Panc1 (cell line): ENCODE measurements around the gene TUBB1. TPM values are rescaled to one million over a fixed set of nuclear protein-coding genes. Genes with fewer than 3 reads are reported as not detected.

Experiments
- ATAC-seq: fragments of 200-7000 bp; cut with Tn5 transposase; 2 replicates; pipeline ENCODE4 v1.9.1; 2020; ENCODE audit warnings: mild to moderate bottlenecking, moderate library complexity
- BruUV-seq: library from RNA; stranded (reverse); fragments of 400-500 nt; replicated peaks from 2 replicates; lab custom pipeline; 2021; lab: Mats Ljungman, UMichigan
- CTCF ChIA-PET: fragments of 300-600 bp; sonication (Branson Sonifier 250); formaldehyde crosslinking; loops from one replicate; lab custom pipeline; 2022; ENCODE audit warnings: antibody characterized with exemption; lab: Charles Lee
- POLR2A ChIA-PET: fragments of 300-600 bp; sonication (Branson Sonifier 250); formaldehyde crosslinking; loops from one replicate; lab custom pipeline; 2022; ENCODE audit warnings: antibody characterized with exemption; lab: Charles Lee
- DNase-seq: peaks from one replicate; pipeline ENCODE4 v3.0.0-alpha.2; 2010; ENCODE audit warnings: low read depth, low spot score
- H3K27ac ChIP-seq: 2 replicates; pipeline ENCODE4 v1.5.1; 2011; ENCODE audit warnings: mild to moderate bottlenecking, low read length, inconsistent platforms
- H3K27me3 ChIP-seq: fragments of 200-500 bp; sonication (Bioruptor generic); 2 replicates; pipeline ENCODE4 v1.6.0; 2014; ENCODE audit warnings: low read length, inconsistent platforms; ENCODE audit not compliant: control insufficient read depth, insufficient read depth
- H3K36me3 ChIP-seq: fragments of 200-500 bp; sonication (Bioruptor generic); 2 replicates; pipeline ENCODE4 v1.5.1; 2014; ENCODE audit warnings: inconsistent platforms, mild to moderate bottlenecking, low read length, moderate library complexity; ENCODE audit not compliant: control insufficient read depth, insufficient read depth
- H3K4me1 ChIP-seq: 2 replicates; pipeline ENCODE4 v1.5.1; 2011; ENCODE audit warnings: inconsistent platforms, mild to moderate bottlenecking, low read length, moderate library complexity; ENCODE audit not compliant: control insufficient read depth, insufficient read depth
- H3K4me3 ChIP-seq, 2 experiments: 2 replicates each; pipeline ENCODE4 v1.5.1; 2011 to 2012; ENCODE audit warnings: low read depth in 2 of 2, low read length in 2 of 2, mild to moderate bottlenecking in 2 of 2, inconsistent platforms in 1 of 2, moderate library complexity in 1 of 2
- H3K9me3 ChIP-seq: fragments of 200-500 bp; sonication (Bioruptor generic); 2 replicates; pipeline ENCODE4 v1.5.1; 2014; ENCODE audit warnings: low read depth, mild to moderate bottlenecking, inconsistent platforms, low read length, moderate library complexity; ENCODE audit not compliant: control insufficient read depth, insufficient read depth
- POLR2AphosphoS5 ChIP-seq: IDR thresholded peaks from 2 replicates; pipeline ENCODE4 v1.6.1; 2012; ENCODE audit warnings: mild to moderate bottlenecking, low read depth, low read length, moderate library complexity
- SIN3A ChIP-seq: IDR thresholded peaks from 2 replicates; pipeline ENCODE4 v1.6.1; 2012; ENCODE audit warnings: low read depth, mild to moderate bottlenecking, low read length, moderate library complexity, borderline replicate concordance; ENCODE audit not compliant: insufficient read depth
- TCF7L2 ChIP-seq: IDR thresholded peaks from 2 replicates; pipeline ENCODE4 v1.6.1; 2011; ENCODE audit warnings: mild to moderate bottlenecking, low read depth, low read length, inconsistent platforms
- in situ Hi-C: cut with HindIII; loops from 2 replicates; pipeline ENCODE4 v1.10.0; 2016; ENCODE audit warnings: low sequenced_read_pairs, low pct_unique_long_range_greater_than_20kb
- intact Hi-C: fragments of 100-400 bp; cut with micrococcal nuclease; formaldehyde crosslinking; loops from one replicate; pipeline ENCODE4 v1.10.0; 2022; ENCODE audit not compliant: unreplicated experiment
- total RNA-seq: library from RNA; stranded (reverse); gene quantifications from one replicate; pipeline ENCODE4 v1.2.1, GENCODE V29; 2021; ENCODE audit not compliant: unreplicated experiment
- TF ChIP-seq, protein P1 (sequence below): fragments of 450-650 bp; IDR thresholded peaks from 2 replicates; pipeline ENCODE4 v1.5.1; 2017; ENCODE audit warnings: mild to moderate bottlenecking
- TF ChIP-seq, protein P2 (sequence below), 2 experiments: IDR thresholded peaks; 2 replicates each; pipeline ENCODE4 v1.6.1; 2011 to 2012; ENCODE audit warnings: low read depth in 2 of 2, control low read depth in 1 of 2, low read length in 1 of 2, mild to moderate bottlenecking in 1 of 2, moderate library complexity in 1 of 2; ENCODE audit not compliant: insufficient read depth in 1 of 2

Gene TUBB1
- total RNA-seq, 1 experiment from 2014 or later, result not detected

DNA sequence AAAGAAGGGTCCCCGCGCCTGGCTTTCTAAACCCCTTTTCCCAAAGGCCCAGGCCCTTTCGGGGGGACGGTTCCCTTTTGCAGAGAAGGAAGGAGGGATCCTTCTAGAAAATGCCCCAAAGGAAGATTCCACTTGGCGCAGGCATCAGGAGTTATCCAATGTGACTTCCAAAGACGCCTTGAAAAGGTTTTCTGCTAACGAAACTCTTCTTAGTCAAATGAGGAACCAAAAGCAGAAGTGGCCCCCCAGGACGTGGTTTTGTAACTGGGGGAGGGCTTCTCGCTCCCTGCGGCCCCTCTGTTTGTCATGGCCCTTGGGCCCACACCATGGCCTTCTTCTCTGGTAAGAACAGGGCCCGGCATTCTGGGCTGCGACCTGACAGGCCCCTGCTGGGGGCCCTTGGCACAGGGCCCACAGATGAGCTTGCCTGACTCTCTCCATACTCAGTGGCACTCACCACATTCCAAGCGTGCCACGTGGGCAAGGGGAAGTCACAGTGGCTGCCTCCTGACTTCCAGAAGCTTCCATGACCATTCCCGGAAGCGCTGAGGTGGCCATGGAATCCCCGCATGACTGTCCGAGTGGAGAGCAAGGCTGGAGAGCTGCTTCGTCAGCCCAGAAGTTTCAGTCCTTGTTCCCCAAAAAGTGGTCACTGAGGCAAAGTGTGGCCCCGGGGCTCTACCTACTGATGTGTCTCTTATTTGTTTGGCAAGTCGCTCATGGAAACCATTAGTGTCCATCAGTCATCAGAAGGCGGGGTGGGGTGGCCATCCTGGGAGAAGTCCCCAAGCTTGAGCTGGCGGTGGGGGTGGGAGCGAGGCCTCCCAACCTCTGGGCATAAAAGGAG lies 11.3 kb upstream of the TUBB1 start:
- in situ Hi-C loops (no loop called here), intact Hi-C loops (no loop called here)
- TF ChIP-seq, protein P1, sequence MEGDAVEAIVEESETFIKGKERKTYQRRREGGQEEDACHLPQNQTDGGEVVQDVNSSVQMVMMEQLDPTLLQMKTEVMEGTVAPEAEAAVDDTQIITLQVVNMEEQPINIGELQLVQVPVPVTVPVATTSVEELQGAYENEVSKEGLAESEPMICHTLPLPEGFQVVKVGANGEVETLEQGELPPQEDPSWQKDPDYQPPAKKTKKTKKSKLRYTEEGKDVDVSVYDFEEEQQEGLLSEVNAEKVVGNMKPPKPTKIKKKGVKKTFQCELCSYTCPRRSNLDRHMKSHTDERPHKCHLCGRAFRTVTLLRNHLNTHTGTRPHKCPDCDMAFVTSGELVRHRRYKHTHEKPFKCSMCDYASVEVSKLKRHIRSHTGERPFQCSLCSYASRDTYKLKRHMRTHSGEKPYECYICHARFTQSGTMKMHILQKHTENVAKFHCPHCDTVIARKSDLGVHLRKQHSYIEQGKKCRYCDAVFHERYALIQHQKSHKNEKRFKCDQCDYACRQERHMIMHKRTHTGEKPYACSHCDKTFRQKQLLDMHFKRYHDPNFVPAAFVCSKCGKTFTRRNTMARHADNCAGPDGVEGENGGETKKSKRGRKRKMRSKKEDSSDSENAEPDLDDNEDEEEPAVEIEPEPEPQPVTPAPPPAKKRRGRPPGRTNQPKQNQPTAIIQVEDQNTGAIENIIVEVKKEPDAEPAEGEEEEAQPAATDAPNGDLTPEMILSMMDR, result no peak
- TF ChIP-seq, protein P2, sequence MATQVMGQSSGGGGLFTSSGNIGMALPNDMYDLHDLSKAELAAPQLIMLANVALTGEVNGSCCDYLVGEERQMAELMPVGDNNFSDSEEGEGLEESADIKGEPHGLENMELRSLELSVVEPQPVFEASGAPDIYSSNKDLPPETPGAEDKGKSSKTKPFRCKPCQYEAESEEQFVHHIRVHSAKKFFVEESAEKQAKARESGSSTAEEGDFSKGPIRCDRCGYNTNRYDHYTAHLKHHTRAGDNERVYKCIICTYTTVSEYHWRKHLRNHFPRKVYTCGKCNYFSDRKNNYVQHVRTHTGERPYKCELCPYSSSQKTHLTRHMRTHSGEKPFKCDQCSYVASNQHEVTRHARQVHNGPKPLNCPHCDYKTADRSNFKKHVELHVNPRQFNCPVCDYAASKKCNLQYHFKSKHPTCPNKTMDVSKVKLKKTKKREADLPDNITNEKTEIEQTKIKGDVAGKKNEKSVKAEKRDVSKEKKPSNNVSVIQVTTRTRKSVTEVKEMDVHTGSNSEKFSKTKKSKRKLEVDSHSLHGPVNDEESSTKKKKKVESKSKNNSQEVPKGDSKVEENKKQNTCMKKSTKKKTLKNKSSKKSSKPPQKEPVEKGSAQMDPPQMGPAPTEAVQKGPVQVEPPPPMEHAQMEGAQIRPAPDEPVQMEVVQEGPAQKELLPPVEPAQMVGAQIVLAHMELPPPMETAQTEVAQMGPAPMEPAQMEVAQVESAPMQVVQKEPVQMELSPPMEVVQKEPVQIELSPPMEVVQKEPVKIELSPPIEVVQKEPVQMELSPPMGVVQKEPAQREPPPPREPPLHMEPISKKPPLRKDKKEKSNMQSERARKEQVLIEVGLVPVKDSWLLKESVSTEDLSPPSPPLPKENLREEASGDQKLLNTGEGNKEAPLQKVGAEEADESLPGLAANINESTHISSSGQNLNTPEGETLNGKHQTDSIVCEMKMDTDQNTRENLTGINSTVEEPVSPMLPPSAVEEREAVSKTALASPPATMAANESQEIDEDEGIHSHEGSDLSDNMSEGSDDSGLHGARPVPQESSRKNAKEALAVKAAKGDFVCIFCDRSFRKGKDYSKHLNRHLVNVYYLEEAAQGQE (IDR thresholded peaks at IDR 0.05; ENCODE audit: insufficient read depth in 1 of 2, low read depth in 2 of 2, low read length in 1 of 2), result no peak
- no peak for TF ChIP-seq POLR2AphosphoS5
- TF ChIP-seq TCF7L2, result no peak
- no peak for TF ChIP-seq SIN3A
- Histone ChIP-seq H3K27ac (peak overlapping the region; percentile 79), H3K27me3 (no peaks in the 10 kb centered on the region), H3K4me3 (peak overlapping the region; percentile 58 to 73), H3K4me1 (peaks cover 16% of the 10 kb centered on the region), H3K36me3 (no peaks in the 10 kb centered on the region), H3K9me3 (no peaks in the 10 kb centered on the region)
- ChIA-PET CTCF (no interaction called here), POLR2A (no interaction called here)
- ATAC-seq (no peak), DNase-seq (no peak)
- no TSS peak for BruUV-seq

DNA sequence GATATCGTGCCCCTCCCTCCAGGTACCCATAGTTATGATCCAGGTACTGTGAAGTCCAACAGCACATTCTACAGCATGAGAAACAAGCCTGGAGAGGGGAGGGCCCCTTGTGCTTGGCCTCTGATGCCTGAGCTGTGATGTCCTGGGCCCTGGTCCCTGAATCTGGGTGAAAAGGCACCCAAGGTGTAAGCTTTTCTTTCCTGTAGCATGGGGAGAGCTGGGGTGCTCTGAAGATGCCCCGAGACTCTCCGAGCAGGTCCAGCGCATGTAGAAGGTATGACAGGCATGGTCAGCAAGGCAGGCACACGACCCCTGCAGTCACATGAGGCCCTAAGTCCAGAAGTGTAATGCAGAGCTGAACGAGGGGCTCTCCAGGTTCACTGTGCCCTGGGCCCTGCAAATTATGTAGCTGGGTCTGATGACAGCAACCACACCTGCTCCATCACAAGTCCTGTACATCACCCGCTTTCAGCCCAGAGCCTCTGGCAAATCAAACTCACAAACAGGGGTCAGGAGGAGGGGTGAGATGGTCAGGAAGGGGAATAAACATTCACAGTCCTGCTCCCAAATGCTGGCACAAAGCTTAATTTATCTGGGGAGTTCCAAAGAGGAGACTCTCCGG lies 10.4 kb upstream of the TUBB1 start:
- CTCF ChIA-PET, result interaction anchor here (0.5 kb wide), 1 partner anchor 46 kb away, joined by 7 read pairs; no protein-coding TSS in a partner anchor
- TF ChIP-seq, protein P2 (IDR thresholded peaks at IDR 0.05; ENCODE audit: insufficient read depth in 1 of 2, low read depth in 2 of 2, low read length in 1 of 2), result no peak
- no peak for TF ChIP-seq SIN3A
- TF ChIP-seq, protein P1, result no peak
- Histone ChIP-seq H3K4me1 (peaks cover 16% of the 10 kb centered on the region), H3K27ac (no peak overlapping the region), H3K27me3 (no peaks in the 10 kb centered on the region), H3K4me3 (no peak overlapping the region), H3K36me3 (no peaks in the 10 kb centered on the region), H3K9me3 (no peaks in the 10 kb centered on the region)
- BruUV-seq, result no TSS peak
- in situ Hi-C loops, result no loop called here
- no peak for ATAC-seq
- POLR2A ChIA-PET, result interaction anchor here (1.0 kb wide), 1 partner anchor 9 kb away, joined by 10 read pairs; no protein-coding TSS in a partner anchor
- DNase-seq, result no peak
- intact Hi-C loops, result no loop called here
